Activated CD8-positive, alpha-beta T cell treated with anti-CD3 and anti-CD28 coated beads, Interleukin-2, amount 10 ng/mL, durations not matched to agents 7 days and 5 days (primary cell): ENCODE results near the gene PDGFC. TPM values are rescaled to one million over a fixed set of nuclear protein-coding genes. Genes with fewer than 3 reads are reported as not detected.

Experiments used
- ATAC-seq: fragments of 150-1000 bp; cut with Tn5 transposase; one replicate; pipeline ENCODE4 v1.10.0; 2021; ENCODE audit warnings: moderate library complexity
- CTCF ChIA-PET: fragments of 350-600 bp; sonication (Branson Sonifier 250); formaldehyde crosslinking; loops from one replicate; lab custom pipeline; 2021; ENCODE audit warnings: antibody characterized with exemption; lab: Charles Lee
- POLR2A ChIA-PET: fragments of 350-600 bp; sonication (Branson Sonifier 250); formaldehyde crosslinking; loops from one replicate; lab custom pipeline; 2021; ENCODE audit warnings: antibody characterized with exemption; lab: Charles Lee
- DNase-seq: peaks from one replicate; pipeline ENCODE4 v3.0.0-alpha.2; 2020
- H3K27ac Mint-ChIP-seq: one replicate; pipeline ENCODE4 v1.8.0; 2021; ENCODE audit warnings: mild to moderate bottlenecking, mixed read lengths
- H3K27me3 Mint-ChIP-seq: one replicate; pipeline ENCODE4 v1.8.0; 2021; ENCODE audit warnings: low read depth, mixed read lengths
- H3K36me3 Mint-ChIP-seq: one replicate; pipeline ENCODE4 v1.8.0; 2021; ENCODE audit warnings: low read depth, mixed read lengths
- H3K4me1 Mint-ChIP-seq: one replicate; pipeline ENCODE4 v1.8.0; 2021; ENCODE audit warnings: low read depth, mixed read lengths
- H3K4me3 Mint-ChIP-seq: one replicate; pipeline ENCODE4 v1.8.0; 2021; ENCODE audit warnings: mild to moderate bottlenecking, mixed read lengths
- H3K9me3 Mint-ChIP-seq: one replicate; pipeline ENCODE4 v1.8.0; 2022; ENCODE audit warnings: mixed read lengths; ENCODE audit not compliant: insufficient read depth
- total RNA-seq, 2 experiments: library from RNA; stranded (reverse); gene quantifications; one replicate each; pipeline ENCODE4 v1.2.3, GENCODE V29; 2021

The PDGFC gene
- total RNA-seq, 2 experiments from 2014 or later, result not detected

GRCh38 chr4:156783966-156784365 lies 187.6 kb downstream of the PDGFC start:
- no peaks in the 10 kb centered on the region for H3K36me3 Mint-ChIP-seq
- no peak overlapping the region for H3K27ac Mint-ChIP-seq
- no peak for ATAC-seq
- ChIA-PET CTCF (no interaction called here), POLR2A (no interaction called here)
- H3K27me3 Mint-ChIP-seq, result no peaks in the 10 kb centered on the region
- H3K4me1 Mint-ChIP-seq, result no peaks in the 10 kb centered on the region
- H3K4me3 Mint-ChIP-seq, result no peak overlapping the region
- H3K9me3 Mint-ChIP-seq, result no peaks in the 10 kb centered on the region
- DNase-seq, result no peak

GRCh38 chr4:156782491-156782890 lies 189.1 kb downstream of the PDGFC start:
- CTCF ChIA-PET, result no interaction called here

GRCh38 chr4:156781852-156782251 lies 189.7 kb downstream of the PDGFC start:
- DNase-seq (no peak), ATAC-seq (no peak)
- ChIA-PET CTCF (no interaction called here), POLR2A (no interaction called here)
- no peaks in the 10 kb centered on the region for H3K36me3 Mint-ChIP-seq
- H3K4me1 Mint-ChIP-seq, result no peaks in the 10 kb centered on the region
- no peaks in the 10 kb centered on the region for H3K9me3 Mint-ChIP-seq
- H3K4me3 Mint-ChIP-seq, result no peak overlapping the region
- no peak overlapping the region for H3K27ac Mint-ChIP-seq
- no peaks in the 10 kb centered on the region for H3K27me3 Mint-ChIP-seq

More at GRCh38 chr4:156782491-156782890, 189.1 kb downstream of the PDGFC start:
- Mint-ChIP-seq H3K27ac (no peak overlapping the region), H3K4me1 (no peaks in the 10 kb centered on the region), H3K4me3 (no peak overlapping the region), H3K36me3 (no peaks in the 10 kb centered on the region), H3K9me3 (no peaks in the 10 kb centered on the region), H3K27me3 (no peaks in the 10 kb centered on the region)
- POLR2A ChIA-PET, result no interaction called here
- no peak for ATAC-seq
- DNase-seq, result no peak

GRCh38 chr4:156779774-156780173 lies 191.8 kb downstream of the PDGFC start:
- no peaks in the 10 kb centered on the region for H3K4me1 Mint-ChIP-seq
- no peaks in the 10 kb centered on the region for H3K9me3 Mint-ChIP-seq
- H3K27me3 Mint-ChIP-seq, result no peaks in the 10 kb centered on the region
- no peaks in the 10 kb centered on the region for H3K36me3 Mint-ChIP-seq
- no peak for ATAC-seq
- ChIA-PET POLR2A (no interaction called here), CTCF (no interaction called here)
- H3K27ac Mint-ChIP-seq, result no peak overlapping the region
- no peak overlapping the region for H3K4me3 Mint-ChIP-seq
- DNase-seq, result no peak

- DNase-seq (no peak), ATAC-seq (no peak)
- H3K27me3 Mint-ChIP-seq, result no peaks in the 10 kb centered on the region
- no peaks in the 10 kb centered on the region for H3K36me3 Mint-ChIP-seq
- no peaks in the 10 kb centered on the region for H3K4me1 Mint-ChIP-seq
- H3K4me3 Mint-ChIP-seq, result no peak overlapping the region
- CTCF ChIA-PET, result no interaction called here
- H3K9me3 Mint-ChIP-seq, result no peaks in the 10 kb centered on the region
- POLR2A ChIA-PET, result no interaction called here
- H3K27ac Mint-ChIP-seq, result no peak overlapping the region
Observed at GRCh38 chr4:156779042-156779441, 192.6 kb downstream of the PDGFC start.

- no peak for DNase-seq
- ATAC-seq, result no peak
- ChIA-PET POLR2A (no interaction called here), CTCF (no interaction called here)
- Mint-ChIP-seq H3K4me3 (no peak overlapping the region), H3K27ac (no peak overlapping the region), H3K9me3 (no peaks in the 10 kb centered on the region), H3K36me3 (no peaks in the 10 kb centered on the region), H3K27me3 (no peaks in the 10 kb centered on the region), H3K4me1 (no peaks in the 10 kb centered on the region)
Observed at GRCh38 chr4:156778606-156779005, 193.0 kb downstream of the PDGFC start.

- H3K36me3 Mint-ChIP-seq, result no peaks in the 10 kb centered on the region
- H3K27me3 Mint-ChIP-seq, result no peaks in the 10 kb centered on the region
- no peak for ATAC-seq
- CTCF ChIA-PET, result no interaction called here
- no peak for DNase-seq
- no peak overlapping the region for H3K4me3 Mint-ChIP-seq
- H3K4me1 Mint-ChIP-seq, result no peaks in the 10 kb centered on the region
- POLR2A ChIA-PET, result no interaction called here
- no peak overlapping the region for H3K27ac Mint-ChIP-seq
- no peaks in the 10 kb centered on the region for H3K9me3 Mint-ChIP-seq
Observed at GRCh38 chr4:156778093-156778492, 193.5 kb downstream of the PDGFC start.

- CTCF ChIA-PET, result no interaction called here
- Mint-ChIP-seq H3K36me3 (no peaks in the 10 kb centered on the region), H3K9me3 (no peaks in the 10 kb centered on the region), H3K4me1 (no peaks in the 10 kb centered on the region), H3K27ac (no peak overlapping the region), H3K4me3 (no peak overlapping the region), H3K27me3 (no peaks in the 10 kb centered on the region)
- ATAC-seq (no peak), DNase-seq (no peak)
- POLR2A ChIA-PET, result no interaction called here
Observed at GRCh38 chr4:156775813-156776212, 195.8 kb downstream of the PDGFC start.

GRCh38 chr4:156774422-156774821 lies 197.2 kb downstream of the PDGFC start:
- ChIA-PET CTCF (no interaction called here), POLR2A (no interaction called here)
- Mint-ChIP-seq H3K36me3 (no peaks in the 10 kb centered on the region), H3K4me3 (no peak overlapping the region), H3K27ac (no peak overlapping the region), H3K9me3 (no peaks in the 10 kb centered on the region), H3K4me1 (no peaks in the 10 kb centered on the region), H3K27me3 (no peaks in the 10 kb centered on the region)
- DNase-seq, result no peak
- ATAC-seq, result no peak

GRCh38 chr4:156773648-156774357 lies 197.8 kb downstream of the PDGFC start:
- Mint-ChIP-seq H3K27ac (no peak overlapping the region), H3K36me3 (no peaks in the 10 kb centered on the region), H3K4me3 (no peak overlapping the region), H3K27me3 (no peaks in the 10 kb centered on the region), H3K9me3 (no peaks in the 10 kb centered on the region), H3K4me1 (no peaks in the 10 kb centered on the region)
- POLR2A ChIA-PET, result no interaction called here
- no peak for ATAC-seq
- CTCF ChIA-PET, result no interaction called here
- no peak for DNase-seq

- no peaks in the 10 kb centered on the region for H3K9me3 Mint-ChIP-seq
- H3K36me3 Mint-ChIP-seq, result no peaks in the 10 kb centered on the region
- ATAC-seq, result no peak
- H3K27me3 Mint-ChIP-seq, result no peaks in the 10 kb centered on the region
- no peak overlapping the region for H3K4me3 Mint-ChIP-seq
- no peak overlapping the region for H3K27ac Mint-ChIP-seq
- CTCF ChIA-PET, result no interaction called here
- no peak for DNase-seq
- H3K4me1 Mint-ChIP-seq, result no peaks in the 10 kb centered on the region
- POLR2A ChIA-PET, result no interaction called here
Observed at GRCh38 chr4:156771171-156771837, 200.3 kb downstream of the PDGFC start.

- Mint-ChIP-seq H3K4me1 (no peaks in the 10 kb centered on the region), H3K27me3 (no peaks in the 10 kb centered on the region), H3K36me3 (no peaks in the 10 kb centered on the region), H3K9me3 (no peaks in the 10 kb centered on the region), H3K27ac (no peak overlapping the region), H3K4me3 (no peak overlapping the region)
- POLR2A ChIA-PET, result no interaction called here
- no peak for ATAC-seq
- CTCF ChIA-PET, result no interaction called here
- DNase-seq, result no peak
Observed at GRCh38 chr4:156770140-156770539, 201.5 kb downstream of the PDGFC start.
